H1 (cell line): Measurements from ENCODE around the gene PLAA.

Experiments used
- CEBPB ChIP-seq: IDR thresholded peaks from 2 replicates; pipeline ENCODE4 v1.6.1; 2012; ENCODE audit warnings: low read depth, low read length
- CREB1 ChIP-seq: IDR thresholded peaks from 2 replicates; pipeline ENCODE4 v1.6.1; 2012; ENCODE audit warnings: inconsistent platforms
- EZH2 ChIP-seq: fragments of 200-600 bp; sonication (generic); IDR thresholded peaks from 2 replicates; pipeline ENCODE4 v1.7.1; 2012; ENCODE audit warnings: low read depth, mild to moderate bottlenecking, moderate library complexity, low read length, inconsistent platforms; ENCODE audit not compliant: severe bottlenecking
- KDM1A ChIP-seq: fragments of 200-600, 300-600 bp; sonication (generic); IDR thresholded peaks from 2 replicates; pipeline ENCODE4 v1.7.1; 2016; ENCODE audit warnings: mild to moderate bottlenecking, low read length, borderline replicate concordance
- POLR2A ChIP-seq, 2 experiments: IDR thresholded peaks; 1 replicate in 1 of 2; 2 replicates in 1 of 2; pipeline ENCODE4 v1.6.1; 2011; ENCODE audit warnings: low read depth in 2 of 2, low read length in 2 of 2, mild to moderate bottlenecking in 2 of 2; ENCODE audit errors: control extremely low read depth in 1 of 2
- POLR2AphosphoS5 ChIP-seq: IDR thresholded peaks from 2 replicates; pipeline ENCODE4 v1.6.1; 2011; ENCODE audit warnings: low read depth, low read length
- SIX5 ChIP-seq: IDR thresholded peaks from 2 replicates; pipeline ENCODE4 v1.6.1; 2011; ENCODE audit warnings: mild to moderate bottlenecking, low read depth, low read length
- SP2 ChIP-seq: IDR thresholded peaks from 2 replicates; pipeline ENCODE4 v1.6.1; 2012; ENCODE audit warnings: mild to moderate bottlenecking, low read length, inconsistent platforms
- TCF12 ChIP-seq: IDR thresholded peaks from 2 replicates; pipeline ENCODE4 v1.6.1; 2011; ENCODE audit warnings: low read depth, mild to moderate bottlenecking, low read length
- TEAD4 ChIP-seq: IDR thresholded peaks from 2 replicates; pipeline ENCODE4 v1.6.1; 2012; ENCODE audit warnings: low read depth, low read length, inconsistent platforms, mixed read lengths
- TF ChIP-seq, protein P1 (sequence below), 3 experiments: IDR thresholded peaks; 1 replicate in 2 of 3; 2 replicates in 1 of 3; pipeline versions ENCODE4 v1.5.1 to v1.6.1; 2011; ENCODE audit warnings: low read length in 3 of 3, mild to moderate bottlenecking in 3 of 3, inconsistent platforms in 2 of 3, low read depth in 1 of 3, moderate library complexity in 1 of 3; ENCODE audit not compliant: insufficient read depth in 1 of 3; ENCODE audit errors: control extremely low read depth in 1 of 3
- TF ChIP-seq, protein P2 (sequence below): IDR thresholded peaks from 2 replicates; pipeline ENCODE4 v1.6.1; 2011; ENCODE audit warnings: low read depth, mild to moderate bottlenecking, low read length; ENCODE audit not compliant: insufficient read depth
- TF ChIP-seq, protein P3 (sequence below): IDR thresholded peaks from 2 replicates; pipeline ENCODE4 v1.6.1; 2012; ENCODE audit warnings: inconsistent platforms
- TF ChIP-seq, protein P4 (sequence below): fragments of 300-600 bp; sonication (generic); IDR thresholded peaks from 2 replicates; pipeline ENCODE4 v1.7.1; 2012; ENCODE audit warnings: low read length, moderate library complexity, mild to moderate bottlenecking, inconsistent platforms; ENCODE audit not compliant: insufficient replicate concordance

DNA sequence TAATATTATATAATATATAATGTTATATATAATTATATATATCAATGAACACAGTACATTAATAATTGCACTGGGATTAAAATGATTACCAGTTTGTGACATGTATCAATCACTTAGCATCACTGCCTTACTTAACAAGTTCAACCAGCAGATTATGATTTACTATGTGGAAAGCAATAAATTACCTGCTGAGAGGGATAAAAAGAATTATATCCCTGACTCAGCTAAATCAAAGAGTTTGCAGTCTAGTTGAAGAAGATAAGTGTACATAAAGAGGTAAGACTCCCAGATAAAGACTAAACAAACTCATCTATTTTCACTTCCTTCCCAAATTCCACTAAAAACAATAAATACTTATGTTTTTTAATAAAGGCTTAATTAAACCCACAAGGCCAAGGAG, 11.2 kb downstream of the PLAA start:
- TF ChIP-seq KDM1A = no peak
- no peak for TF ChIP-seq TEAD4
- no peak for TF ChIP-seq SIX5
- TF ChIP-seq POLR2A (IDR thresholded peaks at IDR 0.05; ENCODE audit: control extremely low read depth in 1 of 2, low read depth in 2 of 2, low read length in 2 of 2) = no peak
- TF ChIP-seq CEBPB = no peak
- TF ChIP-seq EZH2 = no peak
- TF ChIP-seq, protein P1, sequence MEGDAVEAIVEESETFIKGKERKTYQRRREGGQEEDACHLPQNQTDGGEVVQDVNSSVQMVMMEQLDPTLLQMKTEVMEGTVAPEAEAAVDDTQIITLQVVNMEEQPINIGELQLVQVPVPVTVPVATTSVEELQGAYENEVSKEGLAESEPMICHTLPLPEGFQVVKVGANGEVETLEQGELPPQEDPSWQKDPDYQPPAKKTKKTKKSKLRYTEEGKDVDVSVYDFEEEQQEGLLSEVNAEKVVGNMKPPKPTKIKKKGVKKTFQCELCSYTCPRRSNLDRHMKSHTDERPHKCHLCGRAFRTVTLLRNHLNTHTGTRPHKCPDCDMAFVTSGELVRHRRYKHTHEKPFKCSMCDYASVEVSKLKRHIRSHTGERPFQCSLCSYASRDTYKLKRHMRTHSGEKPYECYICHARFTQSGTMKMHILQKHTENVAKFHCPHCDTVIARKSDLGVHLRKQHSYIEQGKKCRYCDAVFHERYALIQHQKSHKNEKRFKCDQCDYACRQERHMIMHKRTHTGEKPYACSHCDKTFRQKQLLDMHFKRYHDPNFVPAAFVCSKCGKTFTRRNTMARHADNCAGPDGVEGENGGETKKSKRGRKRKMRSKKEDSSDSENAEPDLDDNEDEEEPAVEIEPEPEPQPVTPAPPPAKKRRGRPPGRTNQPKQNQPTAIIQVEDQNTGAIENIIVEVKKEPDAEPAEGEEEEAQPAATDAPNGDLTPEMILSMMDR (IDR thresholded peaks at IDR 0.05; ENCODE audit: control extremely low read depth in 1 of 3, insufficient read depth in 1 of 3, low read depth in 1 of 3, low read length in 3 of 3) = no peak
- TF ChIP-seq, protein P2, sequence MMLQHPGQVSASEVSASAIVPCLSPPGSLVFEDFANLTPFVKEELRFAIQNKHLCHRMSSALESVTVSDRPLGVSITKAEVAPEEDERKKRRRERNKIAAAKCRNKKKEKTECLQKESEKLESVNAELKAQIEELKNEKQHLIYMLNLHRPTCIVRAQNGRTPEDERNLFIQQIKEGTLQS = no peak
- no peak for TF ChIP-seq POLR2AphosphoS5
- TF ChIP-seq, protein P3, sequence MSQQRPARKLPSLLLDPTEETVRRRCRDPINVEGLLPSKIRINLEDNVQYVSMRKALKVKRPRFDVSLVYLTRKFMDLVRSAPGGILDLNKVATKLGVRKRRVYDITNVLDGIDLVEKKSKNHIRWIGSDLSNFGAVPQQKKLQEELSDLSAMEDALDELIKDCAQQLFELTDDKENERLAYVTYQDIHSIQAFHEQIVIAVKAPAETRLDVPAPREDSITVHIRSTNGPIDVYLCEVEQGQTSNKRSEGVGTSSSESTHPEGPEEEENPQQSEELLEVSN = no peak
- TF ChIP-seq SP2 = no peak
- TF ChIP-seq, protein P4, sequence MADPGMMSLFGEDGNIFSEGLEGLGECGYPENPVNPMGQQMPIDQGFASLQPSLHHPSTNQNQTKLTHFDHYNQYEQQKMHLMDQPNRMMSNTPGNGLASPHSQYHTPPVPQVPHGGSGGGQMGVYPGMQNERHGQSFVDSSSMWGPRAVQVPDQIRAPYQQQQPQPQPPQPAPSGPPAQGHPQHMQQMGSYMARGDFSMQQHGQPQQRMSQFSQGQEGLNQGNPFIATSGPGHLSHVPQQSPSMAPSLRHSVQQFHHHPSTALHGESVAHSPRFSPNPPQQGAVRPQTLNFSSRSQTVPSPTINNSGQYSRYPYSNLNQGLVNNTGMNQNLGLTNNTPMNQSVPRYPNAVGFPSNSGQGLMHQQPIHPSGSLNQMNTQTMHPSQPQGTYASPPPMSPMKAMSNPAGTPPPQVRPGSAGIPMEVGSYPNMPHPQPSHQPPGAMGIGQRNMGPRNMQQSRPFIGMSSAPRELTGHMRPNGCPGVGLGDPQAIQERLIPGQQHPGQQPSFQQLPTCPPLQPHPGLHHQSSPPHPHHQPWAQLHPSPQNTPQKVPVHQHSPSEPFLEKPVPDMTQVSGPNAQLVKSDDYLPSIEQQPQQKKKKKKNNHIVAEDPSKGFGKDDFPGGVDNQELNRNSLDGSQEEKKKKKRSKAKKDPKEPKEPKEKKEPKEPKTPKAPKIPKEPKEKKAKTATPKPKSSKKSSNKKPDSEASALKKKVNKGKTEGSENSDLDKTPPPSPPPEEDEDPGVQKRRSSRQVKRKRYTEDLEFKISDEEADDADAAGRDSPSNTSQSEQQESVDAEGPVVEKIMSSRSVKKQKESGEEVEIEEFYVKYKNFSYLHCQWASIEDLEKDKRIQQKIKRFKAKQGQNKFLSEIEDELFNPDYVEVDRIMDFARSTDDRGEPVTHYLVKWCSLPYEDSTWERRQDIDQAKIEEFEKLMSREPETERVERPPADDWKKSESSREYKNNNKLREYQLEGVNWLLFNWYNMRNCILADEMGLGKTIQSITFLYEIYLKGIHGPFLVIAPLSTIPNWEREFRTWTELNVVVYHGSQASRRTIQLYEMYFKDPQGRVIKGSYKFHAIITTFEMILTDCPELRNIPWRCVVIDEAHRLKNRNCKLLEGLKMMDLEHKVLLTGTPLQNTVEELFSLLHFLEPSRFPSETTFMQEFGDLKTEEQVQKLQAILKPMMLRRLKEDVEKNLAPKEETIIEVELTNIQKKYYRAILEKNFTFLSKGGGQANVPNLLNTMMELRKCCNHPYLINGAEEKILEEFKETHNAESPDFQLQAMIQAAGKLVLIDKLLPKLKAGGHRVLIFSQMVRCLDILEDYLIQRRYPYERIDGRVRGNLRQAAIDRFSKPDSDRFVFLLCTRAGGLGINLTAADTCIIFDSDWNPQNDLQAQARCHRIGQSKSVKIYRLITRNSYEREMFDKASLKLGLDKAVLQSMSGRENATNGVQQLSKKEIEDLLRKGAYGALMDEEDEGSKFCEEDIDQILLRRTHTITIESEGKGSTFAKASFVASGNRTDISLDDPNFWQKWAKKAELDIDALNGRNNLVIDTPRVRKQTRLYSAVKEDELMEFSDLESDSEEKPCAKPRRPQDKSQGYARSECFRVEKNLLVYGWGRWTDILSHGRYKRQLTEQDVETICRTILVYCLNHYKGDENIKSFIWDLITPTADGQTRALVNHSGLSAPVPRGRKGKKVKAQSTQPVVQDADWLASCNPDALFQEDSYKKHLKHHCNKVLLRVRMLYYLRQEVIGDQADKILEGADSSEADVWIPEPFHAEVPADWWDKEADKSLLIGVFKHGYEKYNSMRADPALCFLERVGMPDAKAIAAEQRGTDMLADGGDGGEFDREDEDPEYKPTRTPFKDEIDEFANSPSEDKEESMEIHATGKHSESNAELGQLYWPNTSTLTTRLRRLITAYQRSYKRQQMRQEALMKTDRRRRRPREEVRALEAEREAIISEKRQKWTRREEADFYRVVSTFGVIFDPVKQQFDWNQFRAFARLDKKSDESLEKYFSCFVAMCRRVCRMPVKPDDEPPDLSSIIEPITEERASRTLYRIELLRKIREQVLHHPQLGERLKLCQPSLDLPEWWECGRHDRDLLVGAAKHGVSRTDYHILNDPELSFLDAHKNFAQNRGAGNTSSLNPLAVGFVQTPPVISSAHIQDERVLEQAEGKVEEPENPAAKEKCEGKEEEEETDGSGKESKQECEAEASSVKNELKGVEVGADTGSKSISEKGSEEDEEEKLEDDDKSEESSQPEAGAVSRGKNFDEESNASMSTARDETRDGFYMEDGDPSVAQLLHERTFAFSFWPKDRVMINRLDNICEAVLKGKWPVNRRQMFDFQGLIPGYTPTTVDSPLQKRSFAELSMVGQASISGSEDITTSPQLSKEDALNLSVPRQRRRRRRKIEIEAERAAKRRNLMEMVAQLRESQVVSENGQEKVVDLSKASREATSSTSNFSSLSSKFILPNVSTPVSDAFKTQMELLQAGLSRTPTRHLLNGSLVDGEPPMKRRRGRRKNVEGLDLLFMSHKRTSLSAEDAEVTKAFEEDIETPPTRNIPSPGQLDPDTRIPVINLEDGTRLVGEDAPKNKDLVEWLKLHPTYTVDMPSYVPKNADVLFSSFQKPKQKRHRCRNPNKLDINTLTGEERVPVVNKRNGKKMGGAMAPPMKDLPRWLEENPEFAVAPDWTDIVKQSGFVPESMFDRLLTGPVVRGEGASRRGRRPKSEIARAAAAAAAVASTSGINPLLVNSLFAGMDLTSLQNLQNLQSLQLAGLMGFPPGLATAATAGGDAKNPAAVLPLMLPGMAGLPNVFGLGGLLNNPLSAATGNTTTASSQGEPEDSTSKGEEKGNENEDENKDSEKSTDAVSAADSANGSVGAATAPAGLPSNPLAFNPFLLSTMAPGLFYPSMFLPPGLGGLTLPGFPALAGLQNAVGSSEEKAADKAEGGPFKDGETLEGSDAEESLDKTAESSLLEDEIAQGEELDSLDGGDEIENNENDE = no peak
- TF ChIP-seq TCF12 = no peak
- TF ChIP-seq CREB1 = no peak
